ENCODE data around the gene WIPI1. TPM values are rescaled to one million over a fixed set of nuclear protein-coding genes. Genes with fewer than 3 reads are reported as not detected.

The WIPI1 gene
- total and polyA plus RNA-seq, 10 of the 15 experiments (the other 5 are each of a cell fraction or from before 2014, with no cell fraction given): 6.5 to 44.5 (median 26.2) TPM

GRCh38 chr17:68457168-68457538, at the start of gene WIPI1 (continued):
- no peak for TF ChIP-seq ZNF592 (IDR thresholded peaks at IDR 0.05)
- TF ChIP-seq NKRF (conservative IDR thresholded peaks at IDR 0.05): peak; percentile 71
- TF ChIP-seq LARP7 (IDR thresholded peaks at IDR 0.05): 0 out of 2 replicates have a peak, but pooled peaks have one; percentile 38
- no peak for TF ChIP-seq NRF1 (conservative IDR thresholded peaks at IDR 0.05; ENCODE audit: low read depth, low read length)
- no peak for TF ChIP-seq WRNIP1 (IDR thresholded peaks at IDR 0.05; ENCODE audit: borderline replicate concordance, low read depth, low read length)

- SMC1A ChIA-PET (ENCODE audit: uncharacterized antibody, unreplicated experiment): no interaction called here
- CTCF ChIA-PET: no interaction called here
- no peaks in the 10 kb centered on the region for H3K27me3 ChIP-seq (replicated peaks in 1 of 2; ENCODE audit: control insufficient read depth in 2 of 2, insufficient read depth in 2 of 2, low read length in 1 of 2)
- H3K27ac ChIP-seq (ENCODE audit: control insufficient read depth, insufficient read depth): no peak overlapping the region
- POLR2A ChIA-PET: no interaction called here
- ATAC-seq: no peak
- BruUV-seq (replicated peaks): no TSS peak
- RAD21 ChIA-PET (ENCODE audit: unreplicated experiment): no interaction called here
- no peak for DNase-seq (ENCODE audit: low read depth, low spot score)
- intact Hi-C loops (cut with micrococcal nuclease; ENCODE audit: unreplicated experiment) (no loop called here), in situ Hi-C loops (cut with MboI) (no loop called here)
- 88% methylated on average over 1 of the region's 1 CpG for WGBS (ENCODE audit: insufficient coverage, insufficient replicate concordance, low lambda C conversion rate, missing lambda C conversion rate)
- no peak for FAIRE-seq
- no peaks in the 10 kb centered on the region for H4K20me1 ChIP-seq (ENCODE audit: control insufficient read depth, insufficient read depth)
- H3K9ac ChIP-seq (ENCODE audit: control insufficient read depth, insufficient read depth, low read length): no peak overlapping the region
- H2AFZ ChIP-seq (ENCODE audit: control insufficient read depth, low read depth, low read length): no peak overlapping the region
- peaks cover 4% of the 10 kb centered on the region; the same call in 1 of the 2 replicates for H3K4me1 ChIP-seq (ENCODE audit: control insufficient read depth, insufficient read depth, low read length)
- H3K9me3 ChIP-seq (replicated peaks; ENCODE audit: control insufficient read depth, insufficient read depth, low read length): no peaks in the 10 kb centered on the region
- H3K36me3 ChIP-seq (ENCODE audit: control insufficient read depth in 2 of 2, insufficient read depth in 2 of 2, low read length in 1 of 2): no peaks in the 10 kb centered on the region
- H3K4me2 ChIP-seq (ENCODE audit: control insufficient read depth, insufficient read depth): no peak overlapping the region
- no peak overlapping the region for H3K4me3 ChIP-seq
- no peaks in the 10 kb centered on the region for H3K79me2 ChIP-seq (ENCODE audit: control insufficient read depth, insufficient read depth, low read length)
- TF ChIP-seq SIN3A (IDR thresholded peaks at IDR 0.05; ENCODE audit: low read depth, low read length): no peak
- TF ChIP-seq IKZF1 (conservative IDR thresholded peaks at IDR 0.05): no peak
- no peak for TF ChIP-seq BACH1 (IDR thresholded peaks at IDR 0.05; ENCODE audit: borderline replicate concordance)
- no peak for TF ChIP-seq MTA3 (IDR thresholded peaks at IDR 0.05; ENCODE audit: borderline replicate concordance, low read length)
- TF ChIP-seq BCL3 (IDR thresholded peaks at IDR 0.05; ENCODE audit: borderline replicate concordance, insufficient read depth, low read depth, low read length, poor library complexity, severe bottlenecking): no peak
- TF ChIP-seq FOXM1 (IDR thresholded peaks at IDR 0.05; ENCODE audit: low read depth, low read length): no peak
- TF ChIP-seq GATAD2B (conservative IDR thresholded peaks at IDR 0.05; ENCODE audit: low read depth): no peak
- no peak for TF ChIP-seq POU2F2 (IDR thresholded peaks at IDR 0.05; ENCODE audit: borderline replicate concordance, low read depth, low read length)
- no peak for TF ChIP-seq HDAC6 (IDR thresholded peaks at IDR 0.05; ENCODE audit: unreplicated experiment)
These were observed 48.7 kb upstream of the WIPI1 start for GRCh38 chr17:68505951-68506350.
